NCI-H2081 (cell line): ENCODE measurements around the gene OR51B5.
"Not testable (repeated sequence)": the region's sequence is repeated elsewhere in the genome, so short reads cannot be mapped to it uniquely, and the experiment has no call there.

ENCODE experiments used
- DNase-seq, 2 experiments: peaks; one replicate each; lab custom pipeline; 2025; lab: John Stamatoyannopoulos, UW

OR51B5 gene

GRCh38 chr11:5335170-5335569 lies 8.2 kb downstream of the OR51B5 start:
- DNase-seq: no peak

GRCh38 chr11:5324197-5324596 lies 19.1 kb downstream of the OR51B5 start, which contains the start of gene OR51B2:
OR51B2 (minus strand) TSS chr11:5324297; CDS start chr11:5324297, 0 bp downstream.
- no peak for DNase-seq

- DNase-seq: no peak
Measured at GRCh38 chr11:5317292-5317691, 26.0 kb downstream of the OR51B5 start.

GRCh38 chr11:5313326-5314023 lies 29.8 kb downstream of the OR51B5 start:
- DNase-seq: not testable (repeated sequence)

- DNase-seq: no peak
Measured at GRCh38 chr11:5310423-5310822, 32.9 kb downstream of the OR51B5 start.

- no peak for DNase-seq
Measured at GRCh38 chr11:5307256-5308019, 35.9 kb downstream of the OR51B5 start.

GRCh38 chr11:5304046-5304445 lies 39.3 kb downstream of the OR51B5 start:
- DNase-seq: no peak

GRCh38 chr11:5303626-5304025 lies 39.7 kb downstream of the OR51B5 start:
- no peak for DNase-seq

- no peak for DNase-seq
Measured at GRCh38 chr11:5301846-5302245, 41.5 kb downstream of the OR51B5 start, which contains the start of gene OR51B4. OR51B4 (minus strand) TSS chr11:5301946; CDS start chr11:5301946, 0 bp downstream.

GRCh38 chr11:5300251-5300650 lies 43.1 kb downstream of the OR51B5 start:
- no peak for DNase-seq

- DNase-seq: no peak
Measured at GRCh38 chr11:5298451-5298850, 44.9 kb downstream of the OR51B5 start.

- no peak for DNase-seq
Measured at GRCh38 chr11:5297721-5298323, 45.5 kb downstream of the OR51B5 start.

GRCh38 chr11:5294342-5294995 lies 48.9 kb downstream of the OR51B5 start:
- DNase-seq: not testable (repeated sequence)

- DNase-seq: peak in 1 of 2 experiments; percentile 2
Measured at GRCh38 chr11:5293028-5293427, 50.3 kb downstream of the OR51B5 start.
